ENCODE results near the gene TSSK3.

Gene TSSK3

GRCh38 chr1:32364836-32365235, 2.5 kb downstream of the TSSK3 start:
- Histone ChIP-seq H3K9me3 (ENCODE audit: control insufficient read depth, insufficient read depth, low read length) (no peaks in the 10 kb centered on the region), H3K36me3 (ENCODE audit: insufficient read depth, low read length) (peaks cover 12% of the 10 kb centered on the region), H3K4me1 (ENCODE audit: insufficient read depth, low read length) (no peaks in the 10 kb centered on the region; the same call in 1 of the 2 replicates), H3K9ac (ENCODE audit: low read depth, low read length) (no peak overlapping the region)

GRCh38 chr1:32365445-32365844, 3.1 kb downstream of the TSSK3 start:
- H3K9ac ChIP-seq (ENCODE audit: low read depth, low read length): no peak overlapping the region
- peaks cover 12% of the 10 kb centered on the region for H3K36me3 ChIP-seq (ENCODE audit: insufficient read depth, low read length)
- no peaks in the 10 kb centered on the region for H3K9me3 ChIP-seq (ENCODE audit: control insufficient read depth, insufficient read depth, low read length)
- H3K4me1 ChIP-seq (ENCODE audit: insufficient read depth, low read length): no peaks in the 10 kb centered on the region; the same call in 1 of the 2 replicates

DNA sequence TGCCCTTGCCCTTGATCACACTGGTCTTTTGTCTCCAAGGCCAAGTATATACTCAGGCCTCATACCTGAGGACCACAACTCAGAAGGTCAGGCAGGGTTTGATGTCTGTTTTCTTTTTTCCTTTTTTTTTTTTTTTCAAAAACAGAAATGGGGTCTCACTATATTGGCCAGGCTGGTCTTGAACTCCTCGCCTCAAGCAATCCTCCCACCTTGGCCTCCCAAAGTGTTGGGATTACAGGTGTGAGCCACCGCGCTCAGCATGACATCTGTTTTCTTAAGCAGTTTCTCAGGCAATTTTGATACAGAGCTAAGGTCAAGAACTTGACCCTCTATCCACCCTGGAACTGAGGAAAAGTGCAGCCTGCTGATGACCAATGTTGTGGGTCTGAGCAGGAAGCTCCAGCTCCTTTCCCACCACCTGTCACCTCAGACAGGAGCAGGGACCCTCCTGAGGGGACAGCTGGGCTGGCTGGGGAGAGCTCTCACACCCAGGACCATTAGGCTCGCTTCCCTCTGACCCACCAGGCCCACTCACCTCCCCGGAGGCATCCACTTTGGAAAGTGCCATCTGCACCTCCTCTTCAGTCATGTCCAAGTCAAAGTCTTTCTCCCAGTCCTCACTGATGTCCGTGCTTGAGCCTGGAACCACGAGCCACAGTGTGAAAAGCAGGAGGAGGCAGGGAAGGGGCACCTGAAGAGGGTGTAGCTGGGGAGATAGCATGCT, 5.7 kb downstream of the TSSK3 start:
- Histone ChIP-seq H3K36me3 (ENCODE audit: insufficient read depth, low read length) (peaks cover 14% of the 10 kb centered on the region), H3K9me3 (ENCODE audit: control insufficient read depth, insufficient read depth, low read length) (no peaks in the 10 kb centered on the region), H3K4me1 (ENCODE audit: insufficient read depth, low read length) (no peaks in the 10 kb centered on the region), H3K9ac (ENCODE audit: low read depth, low read length) (no peak overlapping the region)

DNA sequence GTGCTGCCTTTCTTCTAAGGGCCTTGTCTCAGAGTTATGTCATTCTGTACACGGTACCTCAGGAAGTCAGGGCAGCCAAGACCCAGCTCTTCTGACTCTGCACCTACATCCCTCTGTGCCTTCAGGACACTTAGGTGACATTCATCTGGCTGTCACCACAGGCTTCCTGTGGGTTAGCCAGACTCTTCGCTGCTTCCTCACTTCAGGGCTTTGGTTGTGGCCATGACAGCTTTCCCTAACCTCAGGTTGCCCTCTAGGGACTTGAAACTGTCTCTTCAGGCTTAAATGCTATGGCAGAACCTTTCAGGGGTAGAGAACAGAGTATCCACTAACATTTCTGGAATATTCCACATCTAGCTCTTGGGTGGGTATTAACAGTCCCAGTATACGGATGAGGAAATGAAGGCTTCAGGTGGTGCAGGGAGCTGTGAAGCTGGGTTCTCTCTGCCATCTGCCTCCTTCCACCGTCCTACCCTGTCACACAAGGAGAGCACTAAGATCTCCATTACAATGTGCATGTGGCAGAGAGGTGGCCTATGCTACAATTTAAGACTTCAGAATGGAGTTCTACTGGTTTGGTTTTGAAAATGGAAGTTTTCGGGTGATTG, 9.9 kb downstream of the TSSK3 start:
- Histone ChIP-seq H3K9me3 (ENCODE audit: control insufficient read depth, insufficient read depth, low read length) (no peaks in the 10 kb centered on the region), H3K4me1 (ENCODE audit: insufficient read depth, low read length) (no peaks in the 10 kb centered on the region), H3K9ac (ENCODE audit: low read depth, low read length) (no peak overlapping the region), H3K36me3 (ENCODE audit: insufficient read depth, low read length) (peaks cover 32% of the 10 kb centered on the region)

DNA sequence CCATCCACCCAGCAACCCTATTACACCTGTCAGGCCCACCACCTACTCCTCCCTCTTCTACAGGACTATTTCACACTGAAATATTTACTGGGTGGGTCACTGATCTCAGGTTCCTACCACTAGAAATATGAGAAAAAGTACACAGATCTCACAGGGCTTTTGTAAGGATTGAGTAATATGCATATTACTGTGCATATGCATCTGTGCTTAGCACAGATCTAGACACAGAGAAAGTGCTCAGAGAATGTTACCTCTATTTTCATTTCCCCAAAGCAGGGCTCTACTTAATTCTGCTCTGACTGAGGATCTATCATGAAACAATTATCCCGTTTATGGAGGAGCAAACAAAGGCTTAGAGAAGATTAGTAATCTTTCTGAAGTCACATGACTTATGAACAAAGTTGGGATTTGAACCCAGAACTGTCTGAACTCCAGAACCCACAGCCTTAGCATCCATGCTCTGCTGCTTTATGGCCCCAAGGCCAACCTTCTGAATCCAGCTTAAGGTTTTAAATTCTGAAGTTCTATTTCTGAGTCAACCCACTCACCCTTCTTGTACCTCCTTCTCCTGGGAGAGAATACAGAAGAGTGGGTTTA, 11.8 kb downstream of the TSSK3 start:
- H3K9me3 ChIP-seq (ENCODE audit: control insufficient read depth, insufficient read depth, low read length): no peaks in the 10 kb centered on the region
- no peak overlapping the region for H3K9ac ChIP-seq (ENCODE audit: low read depth, low read length)
- H3K4me1 ChIP-seq (ENCODE audit: insufficient read depth, low read length): no peaks in the 10 kb centered on the region
- peaks cover 30% of the 10 kb centered on the region for H3K36me3 ChIP-seq (ENCODE audit: insufficient read depth, low read length)

- H3K36me3 ChIP-seq (ENCODE audit: insufficient read depth, low read length): peaks cover 34% of the 10 kb centered on the region
Observed at GRCh38 chr1:32376199-32376598, 13.9 kb downstream of the TSSK3 start.

GRCh38 chr1:32377541-32378220, 15.3 kb downstream of the TSSK3 start:
- no peaks in the 10 kb centered on the region for H3K4me1 ChIP-seq (ENCODE audit: insufficient read depth, low read length)
- H3K36me3 ChIP-seq (ENCODE audit: insufficient read depth, low read length): peaks cover 43% of the 10 kb centered on the region
- no peak overlapping the region for H3K9ac ChIP-seq (ENCODE audit: low read depth, low read length)
- no peaks in the 10 kb centered on the region for H3K9me3 ChIP-seq (ENCODE audit: control insufficient read depth, insufficient read depth, low read length)

More at GRCh38 chr1:32376199-32376598, 13.9 kb downstream of the TSSK3 start:
- Histone ChIP-seq H3K4me1 (ENCODE audit: insufficient read depth, low read length) (no peaks in the 10 kb centered on the region), H3K9me3 (ENCODE audit: control insufficient read depth, insufficient read depth, low read length) (no peaks in the 10 kb centered on the region), H3K9ac (ENCODE audit: low read depth, low read length) (no peak overlapping the region)

- H3K4me1 ChIP-seq (ENCODE audit: insufficient read depth, low read length): no peaks in the 10 kb centered on the region
Observed at GRCh38 chr1:32380057-32380456, 17.7 kb downstream of the TSSK3 start.

DNA sequence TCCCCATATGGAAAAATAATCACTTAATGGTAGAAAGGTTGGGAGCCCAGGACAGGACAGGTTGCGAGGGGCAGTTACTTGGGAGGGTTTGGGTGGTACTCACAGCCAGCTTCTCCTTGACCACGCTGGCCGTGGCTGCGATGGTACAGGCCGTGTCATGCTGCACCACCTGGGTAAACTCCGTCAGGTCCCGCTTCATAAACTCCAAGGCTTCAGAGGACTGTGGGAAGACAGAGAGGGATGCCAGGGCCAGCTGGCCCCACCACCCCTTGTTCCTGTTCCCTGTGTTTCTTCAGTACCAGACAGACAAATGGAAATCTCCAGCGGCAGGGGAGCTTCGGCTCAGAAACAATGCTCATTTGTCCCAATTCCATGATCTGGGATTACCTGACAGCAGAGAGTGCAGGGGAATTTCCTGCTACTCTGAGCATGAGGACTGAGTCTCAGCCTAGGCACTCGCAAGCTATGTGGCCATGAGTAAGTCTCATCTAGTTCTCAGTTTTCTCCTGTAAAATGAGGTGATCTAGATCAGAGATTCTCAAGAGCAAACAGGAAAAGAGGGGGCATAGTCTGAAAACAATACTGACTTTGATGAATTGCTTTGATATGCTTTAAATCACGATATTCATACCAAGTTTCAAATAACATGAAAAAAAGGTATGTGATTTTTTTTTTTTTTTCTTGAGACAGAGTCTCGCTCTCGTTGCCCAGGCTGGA, 24.5 kb downstream of the TSSK3 start:
- Histone ChIP-seq H3K36me3 (ENCODE audit: insufficient read depth, low read length) (peaks cover 27% of the 10 kb centered on the region), H3K4me1 (ENCODE audit: insufficient read depth, low read length) (no peaks in the 10 kb centered on the region), H3K9ac (ENCODE audit: low read depth, low read length) (no peak overlapping the region), H3K9me3 (ENCODE audit: control insufficient read depth, insufficient read depth, low read length) (no peaks in the 10 kb centered on the region)

More at GRCh38 chr1:32380057-32380456, 17.7 kb downstream of the TSSK3 start:
- Histone ChIP-seq H3K9ac (ENCODE audit: low read depth, low read length) (no peak overlapping the region), H3K9me3 (ENCODE audit: control insufficient read depth, insufficient read depth, low read length) (no peaks in the 10 kb centered on the region), H3K36me3 (ENCODE audit: insufficient read depth, low read length) (peaks cover 36% of the 10 kb centered on the region)

GRCh38 chr1:32388641-32389040, 26.3 kb downstream of the TSSK3 start:
- peaks cover 21% of the 10 kb centered on the region for H3K36me3 ChIP-seq (ENCODE audit: insufficient read depth, low read length)
- no peak overlapping the region for H3K9ac ChIP-seq (ENCODE audit: low read depth, low read length)
- no peaks in the 10 kb centered on the region for H3K4me1 ChIP-seq (ENCODE audit: insufficient read depth, low read length)
- no peaks in the 10 kb centered on the region for H3K9me3 ChIP-seq (ENCODE audit: control insufficient read depth, insufficient read depth, low read length)

DNA sequence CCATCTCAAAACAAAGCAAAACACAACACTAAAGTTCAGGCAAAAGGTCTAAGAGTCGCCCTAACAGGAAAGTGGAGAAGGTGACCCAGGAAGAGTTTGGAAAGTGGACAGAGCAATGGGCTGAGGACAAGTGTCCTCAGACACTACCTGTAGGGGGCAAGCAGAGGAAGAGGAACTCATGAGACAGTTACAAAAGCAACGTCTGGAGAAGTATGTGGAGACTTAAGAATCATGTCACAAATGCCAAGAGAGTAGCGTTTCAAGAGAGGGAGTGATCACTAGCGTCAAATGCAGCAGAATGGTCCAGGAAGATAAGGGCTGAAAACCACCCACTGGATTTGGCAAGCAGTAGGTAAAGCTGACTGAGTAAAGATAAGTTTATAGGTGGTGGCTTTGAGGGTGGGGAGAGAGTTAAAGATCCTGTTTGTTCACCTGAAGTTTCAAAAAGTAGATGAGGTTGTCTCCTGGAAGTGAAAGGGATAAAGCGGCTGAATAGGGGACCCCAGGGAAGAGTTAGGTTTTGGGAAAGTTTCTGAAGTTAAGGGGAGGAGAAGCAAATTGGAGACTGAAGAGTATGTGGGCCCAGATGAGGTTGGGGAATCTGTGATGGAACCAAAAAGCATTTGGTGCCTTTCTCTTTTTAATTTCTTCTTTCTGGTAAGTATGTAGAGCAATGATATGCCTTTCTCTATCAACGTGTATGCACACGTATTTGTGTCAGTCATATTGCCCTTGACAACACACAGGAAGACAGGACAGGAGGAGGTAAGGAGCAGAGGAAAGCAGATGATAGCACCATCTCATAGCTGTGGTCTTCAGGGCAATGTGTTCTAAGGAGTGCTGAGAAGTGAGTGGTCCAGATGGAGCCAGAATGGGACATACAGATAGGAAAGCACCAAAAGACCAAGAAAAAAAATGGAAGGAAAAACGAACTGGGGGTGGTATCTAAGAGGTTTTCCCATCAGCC, 28.8 kb downstream of the TSSK3 start:
- H3K9ac ChIP-seq (ENCODE audit: low read depth, low read length): no peak overlapping the region
- no peaks in the 10 kb centered on the region for H3K9me3 ChIP-seq (ENCODE audit: control insufficient read depth, insufficient read depth, low read length)
- H3K4me1 ChIP-seq (ENCODE audit: insufficient read depth, low read length): no peaks in the 10 kb centered on the region
- H3K36me3 ChIP-seq (ENCODE audit: insufficient read depth, low read length): peaks cover 18% of the 10 kb centered on the region

DNA sequence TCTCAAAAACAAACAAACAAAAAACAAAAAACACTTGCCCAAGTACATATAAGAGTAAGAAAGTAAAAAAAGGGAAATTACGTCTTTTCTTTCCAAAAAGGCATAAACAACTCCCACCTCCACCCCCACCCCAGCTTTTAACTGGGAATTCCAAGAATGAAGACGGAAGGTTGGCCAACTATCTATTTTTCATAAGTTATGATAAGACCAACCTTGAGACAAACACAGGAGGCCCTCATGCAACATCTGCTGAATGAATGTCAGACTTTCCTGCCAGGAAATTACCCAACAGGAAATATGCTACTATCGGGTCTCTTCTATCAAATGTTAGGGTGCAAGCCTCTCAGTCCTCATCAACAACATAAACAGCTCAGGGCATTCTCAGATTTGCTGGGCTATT, 30.0 kb downstream of the TSSK3 start:
- H3K36me3 ChIP-seq (ENCODE audit: insufficient read depth, low read length): peaks cover 18% of the 10 kb centered on the region
- H3K4me1 ChIP-seq (ENCODE audit: insufficient read depth, low read length): no peaks in the 10 kb centered on the region
- no peak overlapping the region for H3K9ac ChIP-seq (ENCODE audit: low read depth, low read length)
- H3K9me3 ChIP-seq (ENCODE audit: control insufficient read depth, insufficient read depth, low read length): no peaks in the 10 kb centered on the region

DNA sequence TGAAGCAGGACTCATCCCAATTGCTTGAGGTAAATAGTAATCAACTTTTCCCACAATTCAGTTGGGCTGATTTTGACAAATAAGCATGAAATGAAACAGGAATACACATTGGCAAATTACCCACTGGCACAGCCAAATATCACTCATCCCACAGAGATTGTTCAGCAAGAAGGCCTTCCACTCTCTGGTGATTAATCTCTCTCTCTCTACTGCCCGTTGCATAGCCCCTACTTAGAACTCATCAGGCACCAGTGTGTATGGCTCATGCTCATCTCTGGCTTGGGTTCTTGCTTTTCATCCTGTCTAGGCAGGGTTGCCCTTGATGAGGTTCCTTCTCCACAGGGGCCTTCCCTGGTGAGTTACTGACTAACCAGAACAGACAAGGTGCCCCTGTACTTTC, 30.8 kb downstream of the TSSK3 start:
- Histone ChIP-seq H3K36me3 (ENCODE audit: insufficient read depth, low read length) (peaks cover 13% of the 10 kb centered on the region), H3K4me1 (ENCODE audit: insufficient read depth, low read length) (no peaks in the 10 kb centered on the region), H3K9ac (ENCODE audit: low read depth, low read length) (no peak overlapping the region), H3K9me3 (ENCODE audit: control insufficient read depth, insufficient read depth, low read length) (no peaks in the 10 kb centered on the region)
